ENCODE results near the gene SETBP1. TPM values are rescaled to one million over a fixed set of nuclear protein-coding genes. Genes with fewer than 3 reads are reported as not detected.

Gene SETBP1
- total and polyA plus RNA-seq, 2 donors from 2014 or later, result 2.7 to 71.7 TPM

GRCh38 chr18:45112682-45113081 is 432.0 kb downstream of the SETBP1 start:
- H3K4me3 ChIP-seq (ENCODE audit: low read length in 3 of 3), result no peak overlapping the region
- H3K4me1 ChIP-seq (ENCODE audit: control insufficient read depth in 2 of 3, insufficient read depth in 2 of 3, low read depth in 1 of 3, low read length in 3 of 3), result no peaks in the 10 kb centered on the region
- intact Hi-C loops (cut with DNase I), result no loop called here
- no peaks in the 10 kb centered on the region for H3K27me3 ChIP-seq (ENCODE audit: control insufficient read depth, insufficient read depth, low read length)
- FAIRE-seq (no peak), DNase-seq (no peak)
- H3K9ac ChIP-seq (ENCODE audit: low read length in 3 of 3), result no peak overlapping the region
- H3K36me3 ChIP-seq (ENCODE audit: control insufficient read depth in 2 of 3, insufficient read depth in 3 of 3, low read length in 3 of 3), result no peaks in the 10 kb centered on the region
- TF ChIP-seq, protein P1, sequence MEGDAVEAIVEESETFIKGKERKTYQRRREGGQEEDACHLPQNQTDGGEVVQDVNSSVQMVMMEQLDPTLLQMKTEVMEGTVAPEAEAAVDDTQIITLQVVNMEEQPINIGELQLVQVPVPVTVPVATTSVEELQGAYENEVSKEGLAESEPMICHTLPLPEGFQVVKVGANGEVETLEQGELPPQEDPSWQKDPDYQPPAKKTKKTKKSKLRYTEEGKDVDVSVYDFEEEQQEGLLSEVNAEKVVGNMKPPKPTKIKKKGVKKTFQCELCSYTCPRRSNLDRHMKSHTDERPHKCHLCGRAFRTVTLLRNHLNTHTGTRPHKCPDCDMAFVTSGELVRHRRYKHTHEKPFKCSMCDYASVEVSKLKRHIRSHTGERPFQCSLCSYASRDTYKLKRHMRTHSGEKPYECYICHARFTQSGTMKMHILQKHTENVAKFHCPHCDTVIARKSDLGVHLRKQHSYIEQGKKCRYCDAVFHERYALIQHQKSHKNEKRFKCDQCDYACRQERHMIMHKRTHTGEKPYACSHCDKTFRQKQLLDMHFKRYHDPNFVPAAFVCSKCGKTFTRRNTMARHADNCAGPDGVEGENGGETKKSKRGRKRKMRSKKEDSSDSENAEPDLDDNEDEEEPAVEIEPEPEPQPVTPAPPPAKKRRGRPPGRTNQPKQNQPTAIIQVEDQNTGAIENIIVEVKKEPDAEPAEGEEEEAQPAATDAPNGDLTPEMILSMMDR (IDR thresholded peaks at IDR 0.05; ENCODE audit: borderline replicate concordance, extremely low read depth, insufficient read depth), result no peak
- no peaks in the 10 kb centered on the region for H3K9me3 ChIP-seq (ENCODE audit: control insufficient read depth in 2 of 3, insufficient read depth in 1 of 3, low read length in 3 of 3)
- H3K27ac ChIP-seq (ENCODE audit: low read depth in 2 of 2, low read length in 2 of 2), result no peak overlapping the region

GRCh38 chr18:45116116-45116515 is 435.4 kb downstream of the SETBP1 start:
- FAIRE-seq (no peak), DNase-seq (peak in 2 of 5 donors; percentile 6 to 22)

More at GRCh38 chr18:45116116-45116515, 435.4 kb downstream of the SETBP1 start:
- Histone ChIP-seq H3K4me3 (ENCODE audit: low read length in 3 of 3) (no peak overlapping the region), H3K9me3 (ENCODE audit: control insufficient read depth in 2 of 3, insufficient read depth in 1 of 3, low read length in 3 of 3) (no peaks in the 10 kb centered on the region), H3K9ac (ENCODE audit: low read length in 3 of 3) (no peak overlapping the region), H3K27me3 (ENCODE audit: control insufficient read depth, insufficient read depth, low read length) (no peaks in the 10 kb centered on the region), H3K27ac (ENCODE audit: low read depth in 2 of 2, low read length in 2 of 2) (no peak overlapping the region), H3K4me1 (ENCODE audit: control insufficient read depth in 2 of 3, insufficient read depth in 2 of 3, low read depth in 1 of 3, low read length in 3 of 3) (no peaks in the 10 kb centered on the region), H3K36me3 (ENCODE audit: control insufficient read depth in 2 of 3, insufficient read depth in 3 of 3, low read length in 3 of 3) (no peaks in the 10 kb centered on the region)
- intact Hi-C loops (cut with DNase I), result no loop called here
- TF ChIP-seq, protein P1 (IDR thresholded peaks at IDR 0.05; ENCODE audit: borderline replicate concordance, extremely low read depth, insufficient read depth), result no peak

Small RNA genes lying within 50 kb of the gene (microRNA-seq; reads per million reads assigned to microRNA genes)
- gene MIR4319, result not detected

Measured in kidney (tissue), 14 donors.